Femur (tissue), 1 donor: ENCODE data around the gene COL6A2.

ENCODE experiments used
- DNase-seq: peaks from one replicate; pipeline ENCODE4 v3.0.0-alpha.2; 2017

COL6A2 gene

GRCh38 chr21:46144464-46145070 is 46.7 kb downstream of the COL6A2 start:
- no peak for DNase-seq

GRCh38 chr21:46145159-46145839 is 47.4 kb downstream of the COL6A2 start:
- peak; percentile 22 for DNase-seq

GRCh38 chr21:46145840-46146691 is 48.2 kb downstream of the COL6A2 start:
- peak; percentile 22 for DNase-seq

- DNase-seq = peak; percentile 21
Observed at GRCh38 chr21:46146856-46147255, 48.9 kb downstream of the COL6A2 start.

- DNase-seq = peak; percentile 20
Observed at GRCh38 chr21:46147429-46147828, 49.5 kb downstream of the COL6A2 start.

GRCh38 chr21:46148106-46148505 is 50.2 kb downstream of the COL6A2 start:
- DNase-seq = peak; percentile 9

- peak; percentile 10 for DNase-seq
Observed at GRCh38 chr21:46149205-46149901, 51.4 kb downstream of the COL6A2 start.

GRCh38 chr21:46150073-46150472 is 52.2 kb downstream of the COL6A2 start:
- DNase-seq = peak; percentile 17

GRCh38 chr21:46150491-46151121 is 52.7 kb downstream of the COL6A2 start:
- peak; percentile 16 for DNase-seq

- peak; percentile 14 for DNase-seq
Observed at GRCh38 chr21:46151261-46151988, 53.5 kb downstream of the COL6A2 start.

- peak; percentile 19 for DNase-seq
Observed at GRCh38 chr21:46151989-46152926, 54.3 kb downstream of the COL6A2 start.

GRCh38 chr21:46152927-46153246 is 55.0 kb downstream of the COL6A2 start:
- DNase-seq = no peak

- DNase-seq = peak; percentile 65
Observed at GRCh38 chr21:46153247-46154154, 55.6 kb downstream of the COL6A2 start.

- DNase-seq = peak; percentile 19
Observed at GRCh38 chr21:46154155-46154954, 56.4 kb downstream of the COL6A2 start.

- DNase-seq = peak; percentile 17
Observed at GRCh38 chr21:46154955-46155513, 57.1 kb downstream of the COL6A2 start.

- peak; percentile 19 for DNase-seq
Observed at GRCh38 chr21:46155514-46156377, 57.8 kb downstream of the COL6A2 start, which contains the start of gene FTCD. TSS of gene FTCD (minus strand) at chr21:46155579. CDS start at chr21:46155523, 56 bp downstream.

GRCh38 chr21:46156378-46156645 is 58.4 kb downstream of the COL6A2 start:
- no peak for DNase-seq

GRCh38 chr21:46156678-46157077 is 58.8 kb downstream of the COL6A2 start:
- peak; percentile 10 for DNase-seq
